SK-N-MC (cell line): ENCODE results near the gene MTARC2.

Source experiments
- EZH2 ChIP-seq: fragments of 200-600 bp; sonication (generic); IDR thresholded peaks from one replicate; pipeline ENCODE4 v1.6.1; 2017; ENCODE audit warnings: antibody characterized with exemption
- POLR2AphosphoS5 ChIP-seq: IDR thresholded peaks from 2 replicates; pipeline ENCODE4 v1.6.1; 2012; ENCODE audit warnings: mild to moderate bottlenecking, low read depth, low read length, borderline replicate concordance

GRCh38 chr1:220741825-220742224 lies 6.3 kb upstream of the MTARC2 start:
- TF ChIP-seq EZH2 (no peak), POLR2AphosphoS5 (no peak)
